ENCODE measurements around the gene PTPRB. TPM values are rescaled to one million over a fixed set of nuclear protein-coding genes. Genes with fewer than 3 reads are reported as not detected.

Gene PTPRB
- total and polyA plus RNA-seq, 3 donors from 2014 or later, result 5.3 to 10.9 (median 7.2) TPM

- no peak for DNase-seq
- no peaks in the 10 kb centered on the region for H3K36me3 ChIP-seq (ENCODE audit: low read depth, missing control alignments)
- H3K27me3 ChIP-seq, result no peaks in the 10 kb centered on the region
- no peaks in the 10 kb centered on the region for H3K9me3 ChIP-seq
- intact Hi-C loops (cut with DNase I; ENCODE audit: low total_unique reads), result no loop called here
- H3K4me1 ChIP-seq, result no peaks in the 10 kb centered on the region
- H3K4me3 ChIP-seq, result no peak overlapping the region
- no peak for TF ChIP-seq POLR2A (IDR thresholded peaks at IDR 0.05)
- no peak for TF ChIP-seq CTCF (IDR thresholded peaks at IDR 0.05)
- WGBS, 2 donors, result 91 to 93% methylated on average over 2 of the region's 2 CpGs
- H3K27ac ChIP-seq, result no peak overlapping the region
Observed at GRCh38 chr12:70641691-70642090, 4.5 kb upstream of the PTPRB start.

- Histone ChIP-seq H3K27ac (no peak overlapping the region), H3K27me3 (no peaks in the 10 kb centered on the region), H3K9me3 (no peaks in the 10 kb centered on the region), H3K4me1 (no peaks in the 10 kb centered on the region), H3K36me3 (ENCODE audit: low read depth, missing control alignments) (no peaks in the 10 kb centered on the region), H3K4me3 (no peak overlapping the region)
- WGBS, 2 donors, result 88 to 100% methylated on average over 1 of the region's 1 CpG
- DNase-seq, result no peak
- TF ChIP-seq POLR2A (IDR thresholded peaks at IDR 0.05), result no peak
- TF ChIP-seq CTCF (IDR thresholded peaks at IDR 0.05), result no peak
- intact Hi-C loops (cut with DNase I; ENCODE audit: low total_unique reads), result no loop called here
Observed at GRCh38 chr12:70640901-70641300, 3.7 kb upstream of the PTPRB start.

GRCh38 chr12:70639535-70639934, 2.3 kb upstream of the PTPRB start:
- no peaks in the 10 kb centered on the region for H3K36me3 ChIP-seq (ENCODE audit: low read depth, missing control alignments)
- no peaks in the 10 kb centered on the region for H3K27me3 ChIP-seq
- TF ChIP-seq POLR2A (IDR thresholded peaks at IDR 0.05) (no peak), CTCF (IDR thresholded peaks at IDR 0.05) (no peak)
- H3K4me3 ChIP-seq, result no peak overlapping the region
- H3K9me3 ChIP-seq, result no peaks in the 10 kb centered on the region
- DNase-seq, result no peak
- H3K4me1 ChIP-seq, result no peaks in the 10 kb centered on the region
- WGBS, 2 donors, result 92 to 95% methylated on average over 2 of the region's 2 CpGs
- intact Hi-C loops (cut with DNase I; ENCODE audit: low total_unique reads), result no loop called here
- no peak overlapping the region for H3K27ac ChIP-seq

GRCh38 chr12:70638639-70639360, 1.6 kb upstream of the PTPRB start:
- WGBS, 2 donors, result 88 to 89% methylated on average over 1 of the region's 1 CpG

More at GRCh38 chr12:70638639-70639360, 1.6 kb upstream of the PTPRB start:
- intact Hi-C loops (cut with DNase I; ENCODE audit: low total_unique reads), result no loop called here
- H3K4me1 ChIP-seq, result no peaks in the 10 kb centered on the region
- no peak for TF ChIP-seq CTCF (IDR thresholded peaks at IDR 0.05)
- no peak for TF ChIP-seq POLR2A (IDR thresholded peaks at IDR 0.05)
- H3K36me3 ChIP-seq (ENCODE audit: low read depth, missing control alignments), result no peaks in the 10 kb centered on the region
- H3K27ac ChIP-seq, result no peak overlapping the region
- H3K9me3 ChIP-seq, result no peaks in the 10 kb centered on the region
- H3K4me3 ChIP-seq, result no peak overlapping the region
- H3K27me3 ChIP-seq, result no peaks in the 10 kb centered on the region
- no peak for DNase-seq

Data from testis (tissue), 3 donors.